ENCODE results near the gene VASP. TPM values are rescaled to one million over a fixed set of nuclear protein-coding genes. Genes with fewer than 3 reads are reported as not detected.
A peak's percentile ranks its signal among the peaks of the same experiment; 100 is the strongest.

The VASP gene
- total and polyA plus RNA-seq, 2 of the 13 experiments (the other 11 are each of a cell fraction or from before 2014, with no cell fraction given), result 41.8 to 67.1 TPM

DNA sequence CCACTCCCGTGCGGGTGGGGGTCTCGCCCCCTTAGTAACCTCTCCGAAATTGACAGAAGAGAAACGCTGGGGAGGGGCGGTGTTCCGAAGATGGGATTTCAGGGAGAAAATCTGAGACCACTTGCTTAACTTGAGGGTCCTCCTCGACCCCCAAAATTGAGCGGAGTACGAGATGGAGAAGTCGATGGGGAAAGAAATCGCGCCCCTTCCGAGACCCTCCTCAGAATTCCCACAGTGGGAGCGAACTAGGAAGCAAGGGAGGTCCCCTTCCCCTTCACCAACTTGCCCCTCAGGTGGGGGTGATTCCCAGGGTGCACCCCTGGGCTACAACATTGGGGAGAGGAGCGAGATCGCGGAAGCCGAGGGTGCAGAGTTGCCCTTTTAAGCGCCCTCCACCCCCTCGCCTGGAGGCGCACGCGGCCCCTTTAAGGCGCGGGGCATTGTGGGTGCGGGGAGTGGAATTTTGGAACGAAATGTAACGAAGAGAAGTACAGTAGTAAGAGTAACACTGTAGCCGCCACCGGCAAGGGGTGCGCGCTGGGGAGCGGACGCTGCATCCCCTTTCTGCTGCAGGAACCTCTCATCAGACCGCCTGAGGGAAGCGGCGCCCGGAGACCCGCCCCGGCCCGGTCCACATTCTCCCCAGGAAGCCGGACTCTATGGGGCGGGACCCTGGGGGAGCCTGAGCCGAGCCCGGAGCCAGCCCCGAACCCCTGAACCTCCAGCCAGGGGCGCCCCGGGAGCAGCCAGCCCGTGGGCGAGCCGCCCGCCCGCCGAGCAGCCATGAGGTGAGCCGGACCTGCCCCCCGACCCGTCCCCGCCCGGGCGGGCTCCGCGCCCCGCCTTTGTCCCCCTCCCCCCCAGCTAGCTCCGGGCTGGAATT lies at the start of gene VASP (continued):
- no peak for TF ChIP-seq CBX1 (IDR thresholded peaks at IDR 0.05; ENCODE audit: low read depth)
- no peak; the same call in none of the 2 replicates for TF ChIP-seq HIVEP1 (CRISPR knock-in tag; IDR thresholded peaks at IDR 0.05)
- TF ChIP-seq ZNF33B (CRISPR knock-in tag; IDR thresholded peaks at IDR 0.05), result no peak
- TF ChIP-seq GZF1 (CRISPR knock-in tag; IDR thresholded peaks at IDR 0.05), result no peak
- no peak for TF ChIP-seq NR2F1 (CRISPR knock-in tag; IDR thresholded peaks at IDR 0.05)
- no peak for TF ChIP-seq RORA (CRISPR knock-in tag; IDR thresholded peaks at IDR 0.05)
- TF ChIP-seq FOXO1 (CRISPR knock-in tag; IDR thresholded peaks at IDR 0.05), result no peak
- no peak for TF ChIP-seq ZNF225 (CRISPR knock-in tag; IDR thresholded peaks at IDR 0.05)
- TF ChIP-seq PHB2 (IDR thresholded peaks at IDR 0.05; ENCODE audit: partially characterized antibody), result no peak
- TF ChIP-seq ZFP36L2 (CRISPR knock-in tag; IDR thresholded peaks at IDR 0.05), result no peak
- TF ChIP-seq ZEB1 (IDR thresholded peaks at IDR 0.05; ENCODE audit: insufficient replicate concordance, low read depth), result peak; percentile 64
- no peak for TF ChIP-seq NR1H2 (CRISPR knock-in tag; IDR thresholded peaks at IDR 0.05; ENCODE audit: borderline replicate concordance, low read depth)
- 0 out of 2 replicates have a peak, but pooled peaks have one; percentile 11 for TF ChIP-seq TSC22D2 (CRISPR knock-in tag; IDR thresholded peaks at IDR 0.05; ENCODE audit: borderline replicate concordance)
- TF ChIP-seq ZNF816 (CRISPR knock-in tag; IDR thresholded peaks at IDR 0.05; ENCODE audit: borderline replicate concordance), result 0 out of 2 replicates have a peak, but pooled peaks have one; percentile 25
- no peak; the same call in 1 of the 2 replicates for TF ChIP-seq ARID2 (CRISPR knock-in tag; IDR thresholded peaks at IDR 0.05; ENCODE audit: borderline replicate concordance)
- TF ChIP-seq ZNF256 (CRISPR knock-in tag; conservative IDR thresholded peaks at IDR 0.05), result 0 out of 2 replicates have a peak, but pooled peaks have one; percentile 42
- TF ChIP-seq MAFG (CRISPR knock-in tag; IDR thresholded peaks at IDR 0.05), result no peak
- TF ChIP-seq, protein P1, sequence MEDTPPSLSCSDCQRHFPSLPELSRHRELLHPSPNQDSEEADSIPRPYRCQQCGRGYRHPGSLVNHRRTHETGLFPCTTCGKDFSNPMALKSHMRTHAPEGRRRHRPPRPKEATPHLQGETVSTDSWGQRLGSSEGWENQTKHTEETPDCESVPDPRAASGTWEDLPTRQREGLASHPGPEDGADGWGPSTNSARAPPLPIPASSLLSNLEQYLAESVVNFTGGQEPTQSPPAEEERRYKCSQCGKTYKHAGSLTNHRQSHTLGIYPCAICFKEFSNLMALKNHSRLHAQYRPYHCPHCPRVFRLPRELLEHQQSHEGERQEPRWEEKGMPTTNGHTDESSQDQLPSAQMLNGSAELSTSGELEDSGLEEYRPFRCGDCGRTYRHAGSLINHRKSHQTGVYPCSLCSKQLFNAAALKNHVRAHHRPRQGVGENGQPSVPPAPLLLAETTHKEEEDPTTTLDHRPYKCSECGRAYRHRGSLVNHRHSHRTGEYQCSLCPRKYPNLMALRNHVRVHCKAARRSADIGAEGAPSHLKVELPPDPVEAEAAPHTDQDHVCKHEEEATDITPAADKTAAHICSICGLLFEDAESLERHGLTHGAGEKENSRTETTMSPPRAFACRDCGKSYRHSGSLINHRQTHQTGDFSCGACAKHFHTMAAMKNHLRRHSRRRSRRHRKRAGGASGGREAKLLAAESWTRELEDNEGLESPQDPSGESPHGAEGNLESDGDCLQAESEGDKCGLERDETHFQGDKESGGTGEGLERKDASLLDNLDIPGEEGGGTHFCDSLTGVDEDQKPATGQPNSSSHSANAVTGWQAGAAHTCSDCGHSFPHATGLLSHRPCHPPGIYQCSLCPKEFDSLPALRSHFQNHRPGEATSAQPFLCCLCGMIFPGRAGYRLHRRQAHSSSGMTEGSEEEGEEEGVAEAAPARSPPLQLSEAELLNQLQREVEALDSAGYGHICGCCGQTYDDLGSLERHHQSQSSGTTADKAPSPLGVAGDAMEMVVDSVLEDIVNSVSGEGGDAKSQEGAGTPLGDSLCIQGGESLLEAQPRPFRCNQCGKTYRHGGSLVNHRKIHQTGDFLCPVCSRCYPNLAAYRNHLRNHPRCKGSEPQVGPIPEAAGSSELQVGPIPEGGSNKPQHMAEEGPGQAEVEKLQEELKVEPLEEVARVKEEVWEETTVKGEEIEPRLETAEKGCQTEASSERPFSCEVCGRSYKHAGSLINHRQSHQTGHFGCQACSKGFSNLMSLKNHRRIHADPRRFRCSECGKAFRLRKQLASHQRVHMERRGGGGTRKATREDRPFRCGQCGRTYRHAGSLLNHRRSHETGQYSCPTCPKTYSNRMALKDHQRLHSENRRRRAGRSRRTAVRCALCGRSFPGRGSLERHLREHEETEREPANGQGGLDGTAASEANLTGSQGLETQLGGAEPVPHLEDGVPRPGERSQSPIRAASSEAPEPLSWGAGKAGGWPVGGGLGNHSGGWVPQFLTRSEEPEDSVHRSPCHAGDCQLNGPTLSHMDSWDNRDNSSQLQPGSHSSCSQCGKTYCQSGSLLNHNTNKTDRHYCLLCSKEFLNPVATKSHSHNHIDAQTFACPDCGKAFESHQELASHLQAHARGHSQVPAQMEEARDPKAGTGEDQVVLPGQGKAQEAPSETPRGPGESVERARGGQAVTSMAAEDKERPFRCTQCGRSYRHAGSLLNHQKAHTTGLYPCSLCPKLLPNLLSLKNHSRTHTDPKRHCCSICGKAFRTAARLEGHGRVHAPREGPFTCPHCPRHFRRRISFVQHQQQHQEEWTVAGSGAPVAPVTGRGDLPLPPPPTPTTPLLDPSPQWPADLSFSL (CRISPR knock-in tag; IDR thresholded peaks at IDR 0.05), result no peak
- no peak for TF ChIP-seq ZNF839 (CRISPR knock-in tag; IDR thresholded peaks at IDR 0.05; ENCODE audit: borderline replicate concordance)
- TF ChIP-seq RFXAP (CRISPR knock-in tag; IDR thresholded peaks at IDR 0.05; ENCODE audit: borderline replicate concordance), result 0 out of 2 replicates have a peak, but pooled peaks have one; percentile 31
- TF ChIP-seq, protein P2, sequence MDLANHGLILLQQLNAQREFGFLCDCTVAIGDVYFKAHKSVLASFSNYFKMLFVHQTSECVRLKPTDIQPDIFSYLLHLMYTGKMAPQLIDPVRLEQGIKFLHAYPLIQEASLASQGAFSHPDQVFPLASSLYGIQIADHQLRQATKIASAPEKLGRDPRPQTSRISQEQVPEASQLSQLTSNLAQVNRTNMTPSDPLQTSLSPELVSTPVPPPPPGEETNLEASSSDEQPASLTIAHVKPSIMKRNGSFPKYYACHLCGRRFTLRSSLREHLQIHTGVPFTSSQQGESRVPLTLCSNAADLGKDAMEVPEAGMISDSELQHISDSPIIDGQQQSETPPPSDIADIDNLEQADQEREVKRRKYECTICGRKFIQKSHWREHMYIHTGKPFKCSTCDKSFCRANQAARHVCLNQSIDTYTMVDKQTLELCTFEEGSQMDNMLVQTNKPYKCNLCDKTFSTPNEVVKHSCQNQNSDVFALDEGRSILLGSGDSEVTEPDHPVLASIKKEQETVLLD (CRISPR knock-in tag; IDR thresholded peaks at IDR 0.05; ENCODE audit: low read depth), result peak; percentile 42; the same call in 1 of the 2 replicates
- TF ChIP-seq RFXANK (CRISPR knock-in tag; IDR thresholded peaks at IDR 0.05), result no peak
- TF ChIP-seq ZNF772 (CRISPR knock-in tag; IDR thresholded peaks at IDR 0.05), result peak; percentile 79; the same call in 1 of the 2 replicates
